ENCODE results near the gene CYTH3.

Gene CYTH3

DNA sequence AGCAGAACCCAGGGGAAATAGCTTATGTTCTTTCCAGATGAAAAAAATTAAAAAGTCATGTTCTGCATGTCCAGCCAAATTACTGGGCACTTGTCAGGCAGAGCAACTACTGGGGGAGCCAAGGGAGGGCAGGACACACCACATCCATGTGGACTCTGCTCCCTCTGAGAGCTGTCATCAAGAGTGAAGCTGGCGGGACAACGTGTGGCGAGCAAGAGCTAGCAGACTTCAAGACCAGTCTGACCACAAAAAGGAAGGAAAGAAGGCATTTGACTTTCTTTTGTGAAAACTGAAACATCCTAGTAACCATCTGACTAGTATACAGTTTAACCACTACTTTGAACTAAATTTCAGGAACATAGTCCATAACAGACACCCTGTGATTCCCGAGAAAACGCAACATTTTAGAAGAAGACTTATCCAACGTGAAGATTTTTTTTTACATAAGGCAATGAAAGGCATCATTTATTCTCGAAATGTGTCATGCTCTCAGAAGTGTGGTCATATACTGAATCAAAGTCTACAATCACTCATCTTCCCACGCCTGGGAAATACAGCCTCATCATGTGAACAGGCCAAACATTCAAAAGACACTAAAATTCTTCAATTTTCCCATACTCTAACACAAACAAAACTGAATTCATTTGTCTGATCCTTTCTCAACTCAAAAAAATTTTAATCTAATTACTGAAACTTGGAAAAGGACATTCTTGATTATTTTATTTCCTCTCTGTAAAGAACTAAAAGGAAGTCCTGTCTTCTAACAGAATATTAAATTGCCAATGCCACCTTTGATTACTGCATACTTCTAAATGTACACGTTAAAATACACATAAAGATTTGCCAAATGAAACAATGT, 15.5 kb downstream of the CYTH3 start:
- DNase-seq (ENCODE audit: low read depth) = peak; percentile 77

DNA sequence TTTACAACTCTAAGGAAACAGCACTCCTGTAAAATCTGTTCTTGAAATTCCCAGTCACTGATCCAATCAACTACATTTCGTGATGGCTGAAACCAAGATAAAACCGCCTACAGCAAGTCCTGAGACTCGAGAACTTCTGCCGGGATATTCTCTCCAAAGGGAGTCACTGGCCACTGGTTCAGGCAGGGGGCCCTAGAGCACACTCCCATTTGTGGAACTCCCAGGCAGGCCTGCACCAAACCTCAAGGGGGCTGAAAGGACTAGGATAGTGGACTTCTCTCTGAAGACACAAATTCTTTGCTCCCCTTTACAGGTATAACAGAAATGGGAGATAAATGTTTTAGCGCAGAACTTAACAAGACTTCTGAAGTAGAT, 16.3 kb downstream of the CYTH3 start:
- DNase-seq (ENCODE audit: low read depth) = no peak

DNA sequence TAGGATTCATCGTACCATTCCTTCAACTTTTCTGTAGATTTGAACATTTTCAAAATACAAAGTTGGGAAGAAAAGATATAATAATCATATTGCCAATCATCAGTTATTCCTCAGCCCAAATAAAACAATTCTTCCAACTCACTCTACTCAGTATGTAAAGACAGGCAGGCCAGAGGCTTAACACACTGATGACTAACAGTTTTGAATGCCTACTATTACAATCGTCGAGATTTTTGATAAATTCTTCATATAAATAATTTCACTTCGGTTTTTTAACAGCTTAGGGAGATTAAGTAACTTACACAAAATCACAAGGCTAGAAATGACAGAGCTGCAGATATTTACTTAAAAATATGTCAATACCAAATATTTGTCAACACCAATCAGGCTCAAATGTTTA, 17.6 kb downstream of the CYTH3 start:
- no peak for DNase-seq (ENCODE audit: low read depth)

DNA sequence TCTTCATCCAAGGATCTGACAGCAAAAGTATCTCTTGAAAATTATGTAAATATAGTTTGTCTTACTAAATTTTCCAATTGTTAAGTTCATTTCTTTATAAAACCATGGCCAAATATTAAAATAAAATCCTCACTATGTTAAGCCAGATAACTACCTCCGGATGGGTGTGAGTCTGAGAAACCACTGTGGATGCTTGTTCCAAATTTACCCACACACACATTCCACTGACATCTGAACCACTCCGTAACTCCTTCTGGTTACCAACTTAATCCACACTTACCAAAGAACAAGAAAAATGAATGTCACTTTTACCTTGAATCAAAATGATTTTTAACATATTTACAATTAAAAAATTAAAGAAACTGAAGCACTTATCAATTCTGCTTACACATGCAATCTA, 19.7 kb downstream of the CYTH3 start:
- no peak for DNase-seq (ENCODE audit: low read depth)

DNA sequence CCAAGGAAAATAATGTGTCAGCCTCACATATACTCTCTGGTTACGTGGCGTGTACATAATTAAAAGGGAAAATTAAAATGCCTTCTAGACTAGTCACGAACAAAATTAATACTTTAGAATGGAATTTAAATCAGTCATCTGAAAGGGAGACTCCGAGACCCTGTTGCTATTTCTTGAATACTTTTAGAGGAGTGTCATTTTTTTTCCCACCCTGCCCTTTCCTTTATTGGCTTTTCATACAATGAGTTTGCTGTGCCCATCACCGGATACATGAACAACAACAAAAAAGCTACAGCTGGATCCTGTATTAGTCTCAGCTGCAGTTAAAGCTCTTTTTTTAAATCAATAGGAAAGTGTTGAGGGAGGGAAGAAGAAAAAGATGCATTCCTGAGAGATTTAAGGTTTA, 20.1 kb downstream of the CYTH3 start:
- no peak for DNase-seq (ENCODE audit: low read depth)

DNA sequence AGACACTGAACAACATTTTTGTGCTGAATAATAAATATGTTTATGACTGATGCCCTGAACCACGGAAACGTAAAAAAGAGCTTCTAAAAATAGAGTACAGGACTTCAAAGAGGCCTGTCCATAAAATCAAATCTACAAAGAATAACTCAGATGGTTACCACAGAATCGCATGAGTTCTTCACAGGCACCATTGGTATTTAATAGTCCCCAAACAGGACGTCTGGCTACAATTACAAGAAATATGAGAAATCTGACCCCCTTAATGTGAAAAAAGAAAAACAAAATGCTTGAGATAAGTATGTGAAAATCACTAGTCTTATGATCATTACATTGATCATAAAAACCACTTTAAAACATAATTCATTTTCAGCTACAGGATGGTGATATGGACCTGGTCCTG, 20.8 kb downstream of the CYTH3 start:
- no peak for DNase-seq (ENCODE audit: low read depth)

DNA sequence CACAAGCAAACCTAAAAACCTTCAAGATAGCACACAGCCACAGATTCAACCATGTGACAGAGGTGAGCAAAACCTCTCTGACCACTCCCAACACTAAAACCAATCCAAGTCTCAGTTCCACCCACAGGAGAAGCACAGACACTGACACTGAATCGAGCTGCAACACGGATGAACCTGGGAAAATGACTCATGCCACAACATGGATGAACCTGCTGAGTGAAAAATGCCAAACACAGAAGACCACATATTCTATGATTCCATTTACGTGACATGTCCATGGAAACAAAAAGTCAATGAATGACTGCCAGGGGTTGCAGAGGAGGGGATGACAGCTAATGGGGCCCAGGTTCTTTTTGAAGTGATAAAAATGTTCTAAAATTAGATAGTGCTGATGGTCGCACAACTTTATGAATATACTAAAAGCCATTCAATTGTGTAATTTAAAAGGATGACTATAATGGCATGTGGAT, 22.0 kb downstream of the CYTH3 start:
- DNase-seq (ENCODE audit: low read depth) = no peak

DNA sequence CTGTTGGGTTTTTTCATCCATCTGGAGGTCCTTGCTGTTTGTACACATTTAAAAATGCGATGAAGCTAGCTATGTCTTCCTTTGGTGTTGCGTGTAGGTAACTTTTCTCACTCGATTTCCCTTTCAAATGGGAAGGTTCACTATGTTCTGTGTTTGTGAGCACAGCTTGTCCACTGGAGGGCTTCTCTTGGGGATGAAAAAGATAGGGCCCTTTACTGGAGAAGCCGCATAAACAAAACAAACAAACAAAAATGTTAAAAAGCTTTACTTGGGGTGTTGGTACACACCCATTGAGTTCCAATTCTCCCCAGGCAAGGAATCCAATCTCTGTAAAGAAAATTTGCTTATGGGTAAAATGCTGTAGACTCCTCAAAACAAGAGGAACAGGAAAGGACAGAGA, 23.4 kb downstream of the CYTH3 start:
- no peak for DNase-seq (ENCODE audit: low read depth)

DNA sequence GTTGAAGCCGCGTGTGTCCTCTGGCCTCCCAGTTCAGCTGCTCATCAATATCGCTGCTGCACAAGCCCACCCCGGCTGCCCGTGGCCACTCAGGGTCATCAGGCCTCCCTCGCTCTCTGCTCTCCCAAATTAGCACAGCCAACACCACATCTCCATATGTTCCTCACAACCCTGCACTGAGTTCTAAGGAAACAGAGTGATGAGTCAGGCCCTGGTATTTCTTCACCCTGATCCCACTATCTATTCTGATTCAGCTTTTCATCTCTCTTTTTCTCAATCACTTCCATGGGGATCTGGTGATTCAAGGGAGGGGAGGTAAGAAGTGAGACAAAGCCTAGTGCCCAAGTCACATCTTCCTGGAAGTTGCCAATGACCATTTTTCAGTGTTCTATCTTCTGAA, 23.8 kb downstream of the CYTH3 start:
- peak; percentile 87 for DNase-seq (ENCODE audit: low read depth)

DNA sequence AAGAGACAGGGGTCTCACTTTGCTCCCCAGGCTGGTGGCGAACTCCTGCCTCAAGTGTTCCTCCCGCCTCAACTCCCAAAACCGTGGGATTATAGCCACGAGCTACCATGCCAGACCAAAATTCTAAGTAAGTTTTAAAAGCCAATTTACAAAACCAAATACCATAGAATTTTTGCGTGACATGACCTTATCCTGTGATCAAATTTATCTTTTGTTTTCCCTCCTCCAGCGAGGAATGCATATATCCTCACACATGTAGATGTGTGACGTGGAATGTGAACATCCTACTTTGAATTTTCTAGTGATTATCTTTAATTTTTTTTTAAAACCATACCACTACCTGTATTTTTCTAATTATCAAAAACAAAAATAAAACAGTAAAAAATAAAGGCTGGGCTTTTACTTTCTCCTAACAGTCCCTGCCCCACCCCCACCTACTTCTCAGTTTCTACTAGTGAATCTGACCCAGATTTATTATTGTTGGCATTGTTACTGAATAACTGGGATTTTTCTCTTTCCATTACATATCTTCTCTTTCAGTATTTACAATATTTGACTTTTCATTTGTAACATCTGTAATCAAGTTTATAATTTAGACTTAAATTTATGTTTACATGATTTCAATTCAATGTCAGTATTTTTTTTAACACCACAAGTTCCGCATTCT, 26.0 kb downstream of the CYTH3 start:
- no peak for DNase-seq (ENCODE audit: low read depth)

DNA sequence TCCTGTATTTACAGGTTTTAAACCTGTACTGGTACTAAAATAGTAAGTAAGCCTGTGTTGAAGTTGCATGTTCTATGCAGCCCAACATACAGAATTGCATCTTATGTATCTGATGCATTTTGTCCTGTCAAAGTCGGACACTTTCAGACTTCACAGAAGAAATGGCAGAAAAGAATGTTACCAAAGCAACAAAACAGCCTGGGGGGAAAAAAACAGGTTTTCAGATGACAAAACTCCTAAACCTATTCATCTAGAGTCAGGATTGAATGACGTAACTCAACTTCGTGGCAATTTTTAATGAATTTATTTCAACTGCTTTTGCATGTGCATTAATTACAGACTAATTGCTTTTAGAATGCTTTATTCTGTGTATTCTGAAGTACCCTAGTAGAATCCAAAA, 28.4 kb downstream of the CYTH3 start:
- no peak for DNase-seq (ENCODE audit: low read depth)

DNA sequence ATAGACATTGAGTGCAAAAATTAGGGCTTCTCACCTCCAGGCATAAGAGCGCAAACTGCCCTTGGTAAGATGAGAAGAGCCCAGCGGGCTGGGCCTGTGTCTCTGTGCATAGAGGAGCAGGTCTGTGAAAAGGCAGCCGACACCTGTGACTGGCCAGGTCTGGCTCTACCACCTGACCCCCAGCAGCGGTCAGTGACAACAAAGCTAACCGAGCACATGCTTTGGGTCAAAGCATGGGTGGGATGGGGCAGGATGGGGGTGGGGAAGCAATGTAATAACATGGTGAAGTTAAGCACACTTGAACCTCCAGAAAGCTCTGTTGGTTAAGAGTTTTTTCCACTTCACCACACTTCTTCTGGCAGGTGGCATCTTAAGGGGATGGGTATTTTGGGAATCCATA, 29.3 kb downstream of the CYTH3 start:
- no peak for DNase-seq (ENCODE audit: low read depth)

DNA sequence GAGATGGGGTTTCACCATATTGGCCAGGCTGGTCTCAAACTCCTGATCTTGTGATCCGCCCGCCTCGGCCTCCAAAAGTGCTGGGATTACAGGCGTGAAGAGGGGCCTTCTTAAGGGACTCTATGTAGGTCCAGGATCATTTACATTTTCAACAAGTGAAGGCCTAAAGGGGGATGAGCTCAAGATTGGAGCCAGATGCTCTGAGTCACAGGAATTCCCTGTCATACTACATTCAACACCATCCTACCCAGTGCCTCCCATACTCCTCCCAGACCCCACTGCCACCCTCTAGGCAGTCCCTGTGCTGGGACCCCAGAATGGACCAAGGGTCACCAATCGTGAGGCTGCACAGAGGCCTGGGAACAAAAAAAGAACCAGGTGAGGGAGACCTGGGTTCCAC, 29.9 kb downstream of the CYTH3 start:
- DNase-seq (ENCODE audit: low read depth) = no peak

DNA sequence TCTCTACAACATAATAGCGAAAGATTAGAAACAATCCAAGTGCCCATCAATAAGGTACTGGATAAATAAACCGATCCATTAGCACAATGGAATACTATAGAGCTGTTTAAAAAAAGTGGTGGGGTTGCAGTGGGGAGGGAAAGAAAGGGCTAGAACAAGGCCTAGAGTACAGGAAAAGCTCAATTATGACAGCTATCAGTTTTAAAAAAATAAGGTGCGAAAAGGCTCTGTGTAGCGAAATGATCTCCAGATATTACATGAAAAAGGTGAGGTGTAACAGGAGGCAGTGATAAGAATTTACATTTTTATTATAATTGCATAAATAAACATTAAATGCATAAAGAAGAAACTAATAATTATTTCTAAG, 30.8 kb downstream of the CYTH3 start:
- DNase-seq (ENCODE audit: low read depth) = no peak

DNA sequence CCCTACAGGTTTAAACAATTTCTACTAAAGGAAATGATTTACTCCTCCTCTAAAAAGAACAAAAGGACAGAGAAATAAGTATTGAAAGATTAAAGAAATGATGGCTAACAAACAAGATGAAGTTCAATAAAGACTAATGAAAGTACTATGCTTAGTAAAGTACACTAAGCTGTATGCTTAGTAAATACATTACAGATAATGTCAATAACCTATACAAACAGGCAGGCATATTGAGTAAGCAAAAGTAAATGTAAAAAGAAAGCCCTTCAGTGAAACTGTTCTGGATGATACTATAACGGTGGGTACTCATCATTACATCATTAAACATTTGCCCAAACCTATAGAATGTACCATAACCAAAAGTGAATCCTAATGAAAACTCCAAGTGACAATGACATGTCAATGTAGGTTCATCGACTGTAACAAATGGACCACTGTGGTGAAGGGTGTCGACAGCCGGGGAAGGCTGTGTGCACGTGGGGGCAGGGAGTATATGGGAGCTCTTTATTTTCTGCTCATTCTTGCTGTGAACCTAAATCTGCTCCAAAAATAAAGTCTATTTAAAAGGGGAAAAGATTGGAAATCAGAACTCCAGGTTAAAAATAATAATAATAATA, 34.0 kb downstream of the CYTH3 start:
- no peak for DNase-seq (ENCODE audit: low read depth)

DNA sequence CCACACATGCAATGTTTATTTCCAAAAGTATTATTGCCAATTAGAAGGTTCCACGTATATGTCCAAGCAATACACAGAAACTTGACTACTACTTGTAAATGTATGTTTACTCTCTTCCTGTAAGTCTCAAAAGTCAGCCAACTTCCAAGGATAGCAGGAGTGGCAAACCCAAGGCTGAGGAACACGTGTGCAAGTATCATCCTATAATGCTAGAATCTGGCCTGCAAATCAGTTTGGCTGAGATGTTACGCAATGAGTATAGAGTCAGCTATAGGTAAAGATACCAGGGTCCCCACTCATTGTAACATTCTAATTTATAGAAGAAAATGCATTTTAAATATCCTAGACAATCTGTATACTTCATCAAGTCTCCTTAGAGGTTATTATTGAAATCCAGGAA, 34.7 kb downstream of the CYTH3 start:
- no peak for DNase-seq (ENCODE audit: low read depth)

DNA sequence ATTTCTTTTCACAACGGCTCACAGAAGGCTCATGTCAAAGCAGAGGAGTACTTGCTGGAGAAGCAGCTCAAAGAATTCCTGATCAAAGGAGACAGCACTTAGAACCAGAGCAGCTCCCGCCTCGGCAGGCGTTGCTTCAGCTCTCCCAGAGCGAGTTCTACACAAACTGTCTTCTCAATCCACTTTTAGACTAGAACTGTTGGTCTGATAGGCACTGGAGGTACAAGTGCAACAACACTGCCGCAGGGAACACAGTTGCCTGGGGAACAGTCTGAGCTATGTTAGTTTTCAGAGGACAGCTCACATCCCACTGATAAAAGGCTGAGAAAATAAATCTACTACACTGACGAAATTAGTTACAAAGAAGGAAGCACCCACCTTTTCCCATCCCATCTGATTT, 35.4 kb downstream of the CYTH3 start:
- DNase-seq (ENCODE audit: low read depth) = no peak

DNA sequence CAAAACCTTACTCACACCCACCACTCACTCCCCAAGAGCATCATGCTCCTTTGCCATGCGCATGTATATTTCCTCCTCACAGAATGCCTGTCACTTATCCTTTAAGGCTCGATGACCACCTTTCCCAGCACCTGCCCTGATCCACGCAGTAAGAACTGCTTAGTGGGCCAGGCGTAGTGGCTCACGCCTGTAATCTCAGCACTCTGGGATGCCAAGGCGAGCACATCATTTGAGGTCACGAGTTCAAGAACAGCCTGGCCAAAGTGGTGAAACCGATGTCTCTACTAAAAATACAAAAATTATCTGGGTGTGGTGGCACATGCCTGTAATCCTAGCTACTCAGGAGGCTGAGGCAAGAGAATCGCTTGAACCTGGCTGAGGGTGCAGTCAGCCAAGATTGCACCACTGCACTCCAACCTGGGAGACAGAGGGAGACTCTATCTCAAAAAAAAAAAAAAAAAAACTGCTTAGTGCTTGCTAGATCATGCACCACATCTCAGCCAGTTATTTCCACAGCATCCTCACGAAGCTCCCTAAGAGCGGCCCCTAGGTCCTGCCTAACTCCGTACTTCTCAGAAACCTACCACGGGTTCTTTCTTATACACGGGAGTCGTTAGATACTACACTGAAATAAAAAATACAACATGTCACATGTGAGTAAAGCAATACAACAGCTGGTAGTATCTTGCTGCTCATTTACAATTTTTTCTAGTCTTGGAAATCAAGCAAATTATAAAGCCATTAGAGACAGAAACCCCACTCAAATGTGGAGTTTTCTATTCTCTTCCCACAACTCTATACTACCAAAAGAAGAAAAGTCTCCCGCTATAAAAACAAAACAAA, 37.2 kb downstream of the CYTH3 start:
- DNase-seq (ENCODE audit: low read depth) = no peak

DNA sequence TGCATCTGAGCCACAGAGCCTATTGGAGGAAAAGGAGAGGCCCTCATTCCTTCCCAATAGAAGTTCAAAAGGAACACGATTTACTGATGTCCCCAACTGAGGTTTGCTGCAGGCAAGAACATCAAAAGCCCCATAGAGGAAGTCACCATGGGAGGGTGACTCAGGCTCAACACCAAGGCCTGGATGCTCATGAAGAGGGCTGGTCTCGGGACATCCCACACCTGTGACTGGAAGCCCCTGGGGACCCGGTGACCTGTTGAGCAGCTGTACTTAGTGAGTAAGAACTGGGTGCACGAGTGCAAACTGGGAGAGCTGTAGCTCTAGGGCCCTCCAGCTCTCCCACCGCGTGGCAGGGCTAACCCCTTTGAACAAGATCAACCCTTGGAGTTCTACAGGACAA, 38.0 kb downstream of the CYTH3 start:
- DNase-seq (ENCODE audit: low read depth) = no peak

DNA sequence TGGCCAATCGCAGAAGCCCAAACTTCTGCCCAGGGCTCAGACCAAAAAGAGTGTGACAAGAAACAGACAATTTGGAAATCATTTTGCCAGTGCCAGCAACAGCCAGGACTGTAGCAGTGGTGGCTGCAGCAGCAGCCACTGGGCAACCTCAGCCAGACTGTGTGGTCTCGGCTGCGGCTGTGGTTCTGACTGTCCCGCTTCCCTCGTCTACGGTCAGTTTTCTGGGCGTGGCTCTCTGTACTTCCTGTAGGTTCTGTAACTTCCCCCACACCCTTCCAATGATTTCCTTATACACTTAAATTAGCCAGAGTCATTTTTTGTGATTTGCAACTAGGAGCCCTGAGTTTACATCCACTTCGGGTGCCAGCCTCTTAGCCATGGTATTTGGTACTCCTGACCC, 39.9 kb downstream of the CYTH3 start:
- no peak for DNase-seq (ENCODE audit: low read depth)

DNA sequence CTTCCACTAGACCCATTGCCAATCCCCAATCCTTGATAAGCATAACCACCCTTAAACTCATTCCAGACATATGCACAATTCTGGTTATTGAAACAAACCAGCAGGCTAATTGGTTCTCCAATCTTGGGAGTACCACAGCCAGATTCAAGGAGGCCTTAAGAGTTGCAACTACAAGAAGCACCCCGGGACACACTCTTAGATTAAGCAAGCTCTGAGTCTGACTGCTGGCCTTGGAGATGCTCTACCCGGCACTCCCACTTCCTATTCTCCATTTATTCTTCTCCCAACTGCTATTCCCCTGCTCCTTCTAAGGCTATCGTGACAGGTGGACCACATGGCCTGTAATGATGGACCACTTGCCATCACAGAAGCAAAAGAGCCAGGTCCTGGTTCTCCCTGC, 40.3 kb downstream of the CYTH3 start:
- no peak for DNase-seq (ENCODE audit: low read depth)

DNA sequence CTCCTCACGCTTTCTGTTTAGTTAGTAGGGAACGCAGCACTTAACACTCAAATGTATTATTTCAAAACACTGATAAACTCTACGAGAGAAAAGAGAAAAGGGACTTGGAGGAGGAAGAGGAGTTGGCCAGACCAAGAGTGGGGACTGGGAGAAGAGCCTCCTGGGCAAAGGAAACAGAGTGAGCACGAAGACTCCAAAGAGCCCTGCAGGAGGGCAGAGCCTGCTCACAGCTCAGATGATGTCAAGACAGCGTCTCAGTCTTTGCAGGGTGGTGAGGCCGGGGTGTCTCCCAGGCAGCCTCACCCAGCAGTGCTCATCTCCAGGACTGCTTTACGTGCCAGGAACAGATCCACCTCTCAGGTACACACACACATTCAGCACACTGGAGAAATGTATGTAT, 41.2 kb downstream of the CYTH3 start:
- no peak for DNase-seq (ENCODE audit: low read depth)
